ENCODE results near the gene MCTP1.

The MCTP1 gene

DNA sequence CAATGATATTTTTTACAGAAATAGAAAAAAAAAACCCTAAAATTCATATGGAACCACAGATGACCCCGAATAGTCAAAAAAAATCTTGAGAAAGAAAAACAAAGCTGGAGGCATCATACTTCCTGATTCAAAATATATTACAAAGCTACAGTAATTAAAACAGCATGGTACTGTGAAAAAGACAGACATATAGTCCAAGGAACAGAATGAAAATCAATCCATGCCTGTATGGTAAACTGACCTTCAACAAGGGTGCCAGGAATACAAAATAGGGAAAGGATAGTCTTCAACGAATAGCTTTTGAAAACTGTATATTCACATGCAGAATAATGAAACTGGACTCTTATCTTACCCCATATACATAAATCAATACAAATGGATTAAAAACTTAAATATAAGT lies 307.5 kb downstream of the MCTP1 start:
- ATAC-seq (ENCODE audit: low read depth) (no peak), DNase-seq (ENCODE audit: low spot score) (no peak)
- no peak overlapping the region for H3K4me3 ChIP-seq (ENCODE audit: severe bottlenecking)
- no peaks in the 10 kb centered on the region for H3K4me1 ChIP-seq (ENCODE audit: insufficient read depth, poor library complexity, severe bottlenecking)
- H3K27ac ChIP-seq (ENCODE audit: poor library complexity, severe bottlenecking) = no peak overlapping the region
- H3K36me3 ChIP-seq (ENCODE audit: low read depth) = no peaks in the 10 kb centered on the region
- no peaks in the 10 kb centered on the region for H3K27me3 ChIP-seq (ENCODE audit: insufficient read depth, poor library complexity, severe bottlenecking)
- TF ChIP-seq, protein P1, sequence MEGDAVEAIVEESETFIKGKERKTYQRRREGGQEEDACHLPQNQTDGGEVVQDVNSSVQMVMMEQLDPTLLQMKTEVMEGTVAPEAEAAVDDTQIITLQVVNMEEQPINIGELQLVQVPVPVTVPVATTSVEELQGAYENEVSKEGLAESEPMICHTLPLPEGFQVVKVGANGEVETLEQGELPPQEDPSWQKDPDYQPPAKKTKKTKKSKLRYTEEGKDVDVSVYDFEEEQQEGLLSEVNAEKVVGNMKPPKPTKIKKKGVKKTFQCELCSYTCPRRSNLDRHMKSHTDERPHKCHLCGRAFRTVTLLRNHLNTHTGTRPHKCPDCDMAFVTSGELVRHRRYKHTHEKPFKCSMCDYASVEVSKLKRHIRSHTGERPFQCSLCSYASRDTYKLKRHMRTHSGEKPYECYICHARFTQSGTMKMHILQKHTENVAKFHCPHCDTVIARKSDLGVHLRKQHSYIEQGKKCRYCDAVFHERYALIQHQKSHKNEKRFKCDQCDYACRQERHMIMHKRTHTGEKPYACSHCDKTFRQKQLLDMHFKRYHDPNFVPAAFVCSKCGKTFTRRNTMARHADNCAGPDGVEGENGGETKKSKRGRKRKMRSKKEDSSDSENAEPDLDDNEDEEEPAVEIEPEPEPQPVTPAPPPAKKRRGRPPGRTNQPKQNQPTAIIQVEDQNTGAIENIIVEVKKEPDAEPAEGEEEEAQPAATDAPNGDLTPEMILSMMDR (IDR thresholded peaks at IDR 0.05; ENCODE audit: poor library complexity, severe bottlenecking) = no peak
- peaks cover 4% of the 10 kb centered on the region for H3K9me3 ChIP-seq (ENCODE audit: severe bottlenecking)

DNA sequence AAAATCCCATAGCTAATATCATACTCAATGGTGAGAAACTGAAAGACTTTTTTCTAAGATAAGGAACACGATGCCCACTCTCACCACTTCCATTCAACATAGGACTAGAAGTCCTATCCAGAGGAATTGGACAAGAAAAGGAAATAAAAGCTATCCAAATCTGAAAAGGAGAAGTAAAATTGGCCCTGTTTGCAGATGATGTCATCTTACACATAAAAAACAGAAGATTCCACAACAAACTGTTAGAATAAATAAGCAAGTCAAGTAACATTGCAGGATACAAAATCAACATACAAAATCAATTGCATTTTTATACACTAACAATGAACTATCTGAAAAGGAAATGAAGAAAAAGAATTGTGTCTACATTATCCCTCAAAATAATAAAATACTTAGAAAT lies 308.0 kb downstream of the MCTP1 start:
- Histone ChIP-seq H3K4me1 (ENCODE audit: insufficient read depth, poor library complexity, severe bottlenecking) (no peaks in the 10 kb centered on the region), H3K9me3 (ENCODE audit: severe bottlenecking) (peaks cover 4% of the 10 kb centered on the region), H3K4me3 (ENCODE audit: severe bottlenecking) (no peak overlapping the region), H3K27me3 (ENCODE audit: insufficient read depth, poor library complexity, severe bottlenecking) (no peaks in the 10 kb centered on the region), H3K36me3 (ENCODE audit: low read depth) (no peaks in the 10 kb centered on the region), H3K27ac (ENCODE audit: poor library complexity, severe bottlenecking) (no peak overlapping the region)
- no peak for ATAC-seq (ENCODE audit: low read depth)
- DNase-seq (ENCODE audit: low spot score) = no peak
- TF ChIP-seq, protein P1 (IDR thresholded peaks at IDR 0.05; ENCODE audit: poor library complexity, severe bottlenecking) = no peak

DNA sequence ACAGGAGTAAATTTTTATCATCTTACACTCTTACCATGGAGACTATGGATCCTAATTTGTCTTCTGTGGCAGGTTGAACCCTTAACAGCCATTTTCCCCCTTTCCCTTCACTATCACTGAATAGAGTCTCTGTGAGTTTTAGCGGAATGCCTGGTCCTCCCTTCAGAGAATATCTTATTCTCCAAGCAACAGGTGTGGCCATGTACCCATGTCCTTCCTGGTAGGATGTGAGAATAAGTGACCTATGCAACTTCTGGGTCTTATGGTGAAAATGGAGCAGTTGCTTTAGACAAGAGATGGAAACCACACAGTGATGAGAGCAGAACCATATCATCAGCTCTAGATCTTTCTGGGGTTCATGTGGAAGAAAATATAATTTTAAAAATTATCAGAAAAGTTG lies 312.6 kb downstream of the MCTP1 start:
- no peaks in the 10 kb centered on the region for H3K27me3 ChIP-seq (ENCODE audit: insufficient read depth, poor library complexity, severe bottlenecking)
- TF ChIP-seq, protein P1 (IDR thresholded peaks at IDR 0.05; ENCODE audit: poor library complexity, severe bottlenecking) = no peak
- H3K9me3 ChIP-seq (ENCODE audit: severe bottlenecking) = peaks cover 1% of the 10 kb centered on the region
- no peak overlapping the region for H3K27ac ChIP-seq (ENCODE audit: poor library complexity, severe bottlenecking)
- DNase-seq (ENCODE audit: low spot score) (no peak), ATAC-seq (ENCODE audit: low read depth) (no peak)
- H3K36me3 ChIP-seq (ENCODE audit: low read depth) = no peaks in the 10 kb centered on the region
- no peaks in the 10 kb centered on the region for H3K4me1 ChIP-seq (ENCODE audit: insufficient read depth, poor library complexity, severe bottlenecking)
- no peak overlapping the region for H3K4me3 ChIP-seq (ENCODE audit: severe bottlenecking)

DNA sequence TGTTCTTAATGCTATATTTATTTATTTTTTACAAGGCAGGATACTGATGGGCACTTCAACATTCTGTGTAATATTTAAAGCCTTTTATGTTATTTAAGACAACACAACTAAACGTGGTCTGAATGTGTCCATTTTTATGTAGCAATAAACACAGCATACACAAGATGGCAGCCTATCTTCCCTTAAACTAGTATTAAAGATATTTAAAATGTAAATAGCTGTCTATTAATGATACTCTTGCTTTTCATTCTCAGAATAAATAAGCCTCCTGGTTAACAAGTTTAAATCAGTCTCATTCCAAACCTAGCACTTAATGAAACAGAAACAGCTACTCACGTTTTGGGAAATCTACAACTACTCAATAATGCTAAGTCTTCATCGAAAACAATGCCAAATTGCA lies 315.7 kb downstream of the MCTP1 start:
- H3K36me3 ChIP-seq (ENCODE audit: low read depth) = no peaks in the 10 kb centered on the region
- no peaks in the 10 kb centered on the region for H3K27me3 ChIP-seq (ENCODE audit: insufficient read depth, poor library complexity, severe bottlenecking)
- no peak overlapping the region for H3K27ac ChIP-seq (ENCODE audit: poor library complexity, severe bottlenecking)
- DNase-seq (ENCODE audit: low spot score) (no peak), ATAC-seq (ENCODE audit: low read depth) (peak; percentile 61; the same call in 1 of the 3 replicates)
- no peak overlapping the region for H3K4me3 ChIP-seq (ENCODE audit: severe bottlenecking)
- no peaks in the 10 kb centered on the region for H3K9me3 ChIP-seq (ENCODE audit: severe bottlenecking)
- TF ChIP-seq, protein P1 (IDR thresholded peaks at IDR 0.05; ENCODE audit: poor library complexity, severe bottlenecking) = peak; percentile 29
- no peaks in the 10 kb centered on the region for H3K4me1 ChIP-seq (ENCODE audit: insufficient read depth, poor library complexity, severe bottlenecking)

DNA sequence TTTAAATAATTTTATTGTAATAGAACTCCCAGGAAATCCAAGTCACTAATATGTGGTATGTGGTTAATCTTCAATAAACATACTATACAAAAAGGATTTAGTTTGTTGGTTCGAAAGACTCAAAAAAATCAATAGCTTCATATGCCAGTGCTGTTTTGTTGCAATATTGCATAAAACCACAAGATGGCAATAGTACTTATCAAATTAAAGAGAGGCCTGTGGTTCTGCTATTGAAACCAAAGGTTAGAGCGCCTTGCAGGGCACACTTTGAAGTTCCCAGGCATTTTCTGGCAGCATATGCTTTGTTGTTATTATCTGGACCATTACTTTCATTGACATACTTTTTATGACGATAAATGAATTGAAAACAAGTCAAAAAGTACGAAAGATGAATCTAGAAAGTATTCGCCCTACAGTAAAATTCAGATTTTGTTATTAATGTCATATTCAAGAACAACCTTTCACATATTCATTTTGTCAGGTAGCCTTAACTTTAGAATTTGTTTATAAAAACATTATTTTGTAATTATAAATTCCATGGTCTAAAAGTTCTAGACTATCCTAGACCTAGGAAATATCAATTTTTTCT lies 316.3 kb downstream of the MCTP1 start:
- TF ChIP-seq, protein P1 (IDR thresholded peaks at IDR 0.05; ENCODE audit: poor library complexity, severe bottlenecking) = peak; percentile 94
- DNase-seq (ENCODE audit: low spot score) = no peak
- H3K36me3 ChIP-seq (ENCODE audit: low read depth) = no peaks in the 10 kb centered on the region

More for the DNA sequence above, 316.3 kb downstream of the MCTP1 start:
- no peak overlapping the region for H3K27ac ChIP-seq (ENCODE audit: poor library complexity, severe bottlenecking)
- H3K4me3 ChIP-seq (ENCODE audit: severe bottlenecking) = no peak overlapping the region
- peak; percentile 70 for ATAC-seq (ENCODE audit: low read depth)
- no peaks in the 10 kb centered on the region for H3K4me1 ChIP-seq (ENCODE audit: insufficient read depth, poor library complexity, severe bottlenecking)
- H3K9me3 ChIP-seq (ENCODE audit: severe bottlenecking) = no peaks in the 10 kb centered on the region
- H3K27me3 ChIP-seq (ENCODE audit: insufficient read depth, poor library complexity, severe bottlenecking) = no peaks in the 10 kb centered on the region

All from RWPE2 (cell line).